ENCODE data around the gene PGLYRP4. TPM values are rescaled to one million over a fixed set of nuclear protein-coding genes. Genes with fewer than 3 reads are reported as not detected.

The PGLYRP4 gene
- polyA plus RNA-seq, 3 donors: not detected

GRCh38 chr1:153390938-153391710, 42.5 kb upstream of the PGLYRP4 start, which contains the start of gene S100A8:
Gene S100A8 (minus strand): TSS chr1:153391073. CDS start chr1:153390535, 538 bp downstream.
- peaks cover 91% of the 10 kb centered on the region for H3K4me1 Mint-ChIP-seq
- H3K36me3 ChIP-seq (replicated peaks in 1 of 2; ENCODE audit: control insufficient read depth in 1 of 2, insufficient read depth in 2 of 2, low read length in 2 of 2): no peaks in the 10 kb centered on the region
- H3K4me1 ChIP-seq (ENCODE audit: control insufficient read depth in 1 of 2, insufficient read depth in 2 of 2, low read length in 2 of 2): peaks cover 73 to 93% of the 10 kb centered on the region in 2 donors
- H2AFZ ChIP-seq (ENCODE audit: insufficient read depth, low read depth, low read length, poor library complexity, severe bottlenecking): no peak within 1 kb of the TSS
- H3K79me2 ChIP-seq (ENCODE audit: insufficient read depth, low read length): peaks cover 43% of the 10 kb centered on the region
- intact Hi-C loops (cut with micrococcal nuclease): no loop called here
- H3K27me3 ChIP-seq (ENCODE audit: control insufficient read depth in 2 of 2, insufficient read depth in 2 of 2, low read length in 2 of 2): no peaks in the 10 kb centered on the region
- no peaks in the 10 kb centered on the region for H3K9me3 ChIP-seq (replicated peaks in 1 of 2; ENCODE audit: control insufficient read depth in 1 of 2, insufficient read depth in 1 of 2, low read length in 2 of 2)
- H3K4me3 Mint-ChIP-seq: peak within 1 kb of the TSS; percentile 100
- peaks cover 1 to 2% (median 2%) of the 10 kb centered on the region in 3 donors for H3K27me3 Mint-ChIP-seq (ENCODE audit: low read depth in 3 of 3)
- H3K27ac ChIP-seq (ENCODE audit: low read depth in 1 of 2, low read length in 2 of 2): peak within 1 kb of the TSS; percentile 79 to 87
- H3K27ac Mint-ChIP-seq: peak within 1 kb of the TSS; percentile 97 to 100 (median 99)
- peak within 1 kb of the TSS; percentile 82 for H3K4me2 ChIP-seq (replicated peaks; ENCODE audit: extremely low read depth, low read length, poor library complexity, severe bottlenecking)
- H3K36me3 Mint-ChIP-seq: peaks cover 6 to 19% of the 10 kb centered on the region in 2 donors
- peak; percentile 68 to 95 (median 85) for DNase-seq
- TF ChIP-seq, protein P1, sequence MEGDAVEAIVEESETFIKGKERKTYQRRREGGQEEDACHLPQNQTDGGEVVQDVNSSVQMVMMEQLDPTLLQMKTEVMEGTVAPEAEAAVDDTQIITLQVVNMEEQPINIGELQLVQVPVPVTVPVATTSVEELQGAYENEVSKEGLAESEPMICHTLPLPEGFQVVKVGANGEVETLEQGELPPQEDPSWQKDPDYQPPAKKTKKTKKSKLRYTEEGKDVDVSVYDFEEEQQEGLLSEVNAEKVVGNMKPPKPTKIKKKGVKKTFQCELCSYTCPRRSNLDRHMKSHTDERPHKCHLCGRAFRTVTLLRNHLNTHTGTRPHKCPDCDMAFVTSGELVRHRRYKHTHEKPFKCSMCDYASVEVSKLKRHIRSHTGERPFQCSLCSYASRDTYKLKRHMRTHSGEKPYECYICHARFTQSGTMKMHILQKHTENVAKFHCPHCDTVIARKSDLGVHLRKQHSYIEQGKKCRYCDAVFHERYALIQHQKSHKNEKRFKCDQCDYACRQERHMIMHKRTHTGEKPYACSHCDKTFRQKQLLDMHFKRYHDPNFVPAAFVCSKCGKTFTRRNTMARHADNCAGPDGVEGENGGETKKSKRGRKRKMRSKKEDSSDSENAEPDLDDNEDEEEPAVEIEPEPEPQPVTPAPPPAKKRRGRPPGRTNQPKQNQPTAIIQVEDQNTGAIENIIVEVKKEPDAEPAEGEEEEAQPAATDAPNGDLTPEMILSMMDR (IDR thresholded peaks at IDR 0.05): no peak
- peaks cover 10% of the 10 kb centered on the region for H4K20me1 ChIP-seq (ENCODE audit: insufficient read depth, low read length)
- WGBS (ENCODE audit: insufficient coverage): 11% methylated on average over 3 of the region's 7 CpGs
- peak within 1 kb of the TSS; percentile 76 to 89 (median 82) for H3K4me3 ChIP-seq (replicated peaks in 1 of 3; ENCODE audit: low read depth in 2 of 3, low read length in 3 of 3)
- H3K9ac ChIP-seq (ENCODE audit: insufficient read depth, low read length, poor library complexity, severe bottlenecking): peak within 1 kb of the TSS; percentile 70
- H3K9me3 Mint-ChIP-seq: peaks cover 0 to 2% (median 0%) of the 10 kb centered on the region in 7 donors

DNA sequence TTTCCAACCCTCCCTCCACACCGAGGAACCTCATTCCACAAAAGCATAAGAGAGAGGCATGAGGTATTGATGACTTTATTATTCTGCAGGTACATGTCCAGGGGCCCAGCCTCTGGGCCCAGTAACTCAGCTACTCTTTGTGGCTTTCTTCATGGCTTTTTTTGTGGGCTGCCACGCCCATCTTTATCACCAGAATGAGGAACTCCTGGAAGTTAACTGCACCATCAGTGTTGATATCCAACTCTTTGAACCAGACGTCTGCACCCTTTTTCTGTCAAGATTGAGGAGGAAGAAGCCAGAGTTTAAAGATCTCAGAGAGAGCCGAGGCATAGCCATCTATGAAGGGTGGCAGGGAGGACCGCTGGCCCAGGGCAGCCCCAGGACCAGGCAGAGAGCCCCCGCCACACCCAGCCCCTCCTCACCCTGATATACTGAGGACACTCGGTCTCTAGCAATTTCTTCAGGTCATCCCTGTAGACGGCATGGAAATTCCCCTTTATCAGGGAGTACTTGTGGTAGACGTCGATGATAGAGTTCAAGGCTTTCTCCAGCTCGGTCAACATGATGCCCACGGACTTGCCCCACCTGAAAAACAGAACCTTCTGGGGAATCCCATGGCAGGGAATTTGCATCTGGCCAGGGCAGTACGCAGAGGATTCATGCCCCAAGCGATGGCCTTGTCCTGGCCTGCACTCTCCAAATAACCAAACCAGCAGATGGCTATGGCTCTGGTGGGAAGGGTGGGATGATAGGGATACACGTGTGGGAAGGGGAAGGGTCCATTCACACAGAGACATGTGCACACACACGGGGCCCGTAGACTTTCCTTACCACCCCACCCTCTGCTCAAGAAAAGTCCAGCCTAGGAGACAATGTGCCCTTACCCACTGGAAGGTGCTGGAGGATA, 41.6 kb upstream of the PGLYRP4 start:
- Histone ChIP-seq H3K4me2 (replicated peaks; ENCODE audit: extremely low read depth, low read length, poor library complexity, severe bottlenecking) (peak overlapping the region; percentile 82), H4K20me1 (ENCODE audit: insufficient read depth, low read length) (peaks cover 10% of the 10 kb centered on the region), H3K4me3 (replicated peaks in 1 of 3; ENCODE audit: low read depth in 2 of 3, low read length in 3 of 3) (peak overlapping the region; percentile 76 to 89 (median 82)), H3K4me1 (ENCODE audit: control insufficient read depth in 1 of 2, insufficient read depth in 2 of 2, low read length in 2 of 2) (peaks cover 82 to 96% of the 10 kb centered on the region in 2 donors), H3K79me2 (ENCODE audit: insufficient read depth, low read length) (peaks cover 48% of the 10 kb centered on the region), H3K27me3 (ENCODE audit: control insufficient read depth in 2 of 2, insufficient read depth in 2 of 2, low read length in 2 of 2) (no peaks in the 10 kb centered on the region), H3K9me3 (replicated peaks in 1 of 2; ENCODE audit: control insufficient read depth in 1 of 2, insufficient read depth in 1 of 2, low read length in 2 of 2) (no peaks in the 10 kb centered on the region), H2AFZ (ENCODE audit: insufficient read depth, low read depth, low read length, poor library complexity, severe bottlenecking) (no peak overlapping the region), H3K9ac (ENCODE audit: insufficient read depth, low read length, poor library complexity, severe bottlenecking) (peak overlapping the region; percentile 70), H3K36me3 (replicated peaks in 1 of 2; ENCODE audit: control insufficient read depth in 1 of 2, insufficient read depth in 2 of 2, low read length in 2 of 2) (no peaks in the 10 kb centered on the region), H3K27ac (ENCODE audit: low read depth in 1 of 2, low read length in 2 of 2) (peak overlapping the region; percentile 79 to 87)
- DNase-seq: peak; percentile 57 to 71 (median 70)
- 65% methylated on average over 4 of the region's 17 CpGs for WGBS (ENCODE audit: insufficient coverage)
- Mint-ChIP-seq H3K36me3 (peaks cover 6 to 19% of the 10 kb centered on the region in 2 donors), H3K4me1 (peaks cover 95% of the 10 kb centered on the region), H3K4me3 (peak overlapping the region; percentile 100), H3K27me3 (ENCODE audit: low read depth in 3 of 3) (peaks cover 0 to 1% (median 0%) of the 10 kb centered on the region in 3 donors), H3K9me3 (peaks cover 0 to 2% (median 0%) of the 10 kb centered on the region in 7 donors), H3K27ac (peak overlapping the region; percentile 97 to 100 (median 99))
- intact Hi-C loops (cut with micrococcal nuclease): no loop called here
- TF ChIP-seq, protein P1 (IDR thresholded peaks at IDR 0.05): no peak

Data from CD14-positive monocyte (primary cell).